ENCODE results near the gene ADCY4.
"Not testable (repeated sequence)": the region's sequence is repeated elsewhere in the genome, so short reads cannot be mapped to it uniquely, and the experiment has no call there.

Gene ADCY4

DNA sequence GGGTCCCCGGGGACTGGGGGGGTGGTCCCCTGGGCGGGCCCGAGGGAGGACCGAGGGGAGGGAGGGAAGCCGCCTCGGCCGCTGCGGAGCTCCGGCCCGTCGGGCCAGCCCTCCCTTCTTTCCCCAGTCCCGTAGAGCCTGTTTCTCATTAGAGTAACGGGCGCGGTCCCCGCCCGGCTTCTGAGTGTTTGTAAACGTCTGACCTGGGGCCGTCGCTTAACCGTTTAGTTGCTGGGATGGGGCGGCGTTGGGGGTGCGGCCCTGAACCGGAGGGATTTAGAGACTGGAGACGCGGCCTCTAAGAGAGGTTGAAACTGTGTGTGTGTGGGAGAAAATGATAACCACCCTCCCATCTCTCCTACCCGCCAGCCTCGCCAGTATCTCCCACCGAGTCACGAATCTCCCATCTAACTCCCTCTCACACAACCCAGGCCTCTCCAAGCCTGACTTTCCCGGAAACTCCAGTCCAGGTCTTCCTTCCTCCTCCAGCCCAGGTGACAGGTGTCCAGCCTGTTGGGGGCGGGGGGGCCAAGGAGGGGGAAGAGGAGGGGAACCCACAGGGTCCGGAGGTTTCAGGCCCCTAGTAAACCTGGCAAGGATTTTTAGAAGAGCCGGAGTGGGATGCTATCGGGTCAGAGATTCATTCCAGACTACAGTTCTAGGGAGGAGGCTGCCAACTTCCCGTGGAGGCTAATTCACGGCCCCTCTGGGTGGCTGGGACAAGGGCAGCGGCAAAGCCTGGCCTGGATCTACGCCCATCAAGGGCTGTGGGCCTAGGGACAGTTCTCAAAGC lies 32.0 kb upstream of the ADCY4 start:
- peak; percentile 89 for DNase-seq (ENCODE audit: low read depth)

DNA sequence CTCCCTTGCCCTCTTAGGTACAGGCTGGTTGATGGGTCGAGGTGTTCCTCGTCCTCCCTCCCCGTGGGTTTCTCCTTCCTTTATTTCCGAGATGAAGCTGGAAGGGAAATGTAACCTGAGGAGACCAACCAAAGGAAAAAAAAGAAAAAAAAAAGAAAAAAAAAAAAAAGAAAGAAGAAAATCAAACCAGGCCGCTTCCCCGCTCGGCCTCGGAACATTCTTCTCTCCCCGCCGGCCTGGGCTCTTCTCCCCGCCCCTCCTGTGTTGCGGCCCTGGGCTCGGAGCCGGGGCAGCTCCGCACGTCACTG lies 31.5 kb upstream of the ADCY4 start:
- no peak for DNase-seq (ENCODE audit: low read depth)

DNA sequence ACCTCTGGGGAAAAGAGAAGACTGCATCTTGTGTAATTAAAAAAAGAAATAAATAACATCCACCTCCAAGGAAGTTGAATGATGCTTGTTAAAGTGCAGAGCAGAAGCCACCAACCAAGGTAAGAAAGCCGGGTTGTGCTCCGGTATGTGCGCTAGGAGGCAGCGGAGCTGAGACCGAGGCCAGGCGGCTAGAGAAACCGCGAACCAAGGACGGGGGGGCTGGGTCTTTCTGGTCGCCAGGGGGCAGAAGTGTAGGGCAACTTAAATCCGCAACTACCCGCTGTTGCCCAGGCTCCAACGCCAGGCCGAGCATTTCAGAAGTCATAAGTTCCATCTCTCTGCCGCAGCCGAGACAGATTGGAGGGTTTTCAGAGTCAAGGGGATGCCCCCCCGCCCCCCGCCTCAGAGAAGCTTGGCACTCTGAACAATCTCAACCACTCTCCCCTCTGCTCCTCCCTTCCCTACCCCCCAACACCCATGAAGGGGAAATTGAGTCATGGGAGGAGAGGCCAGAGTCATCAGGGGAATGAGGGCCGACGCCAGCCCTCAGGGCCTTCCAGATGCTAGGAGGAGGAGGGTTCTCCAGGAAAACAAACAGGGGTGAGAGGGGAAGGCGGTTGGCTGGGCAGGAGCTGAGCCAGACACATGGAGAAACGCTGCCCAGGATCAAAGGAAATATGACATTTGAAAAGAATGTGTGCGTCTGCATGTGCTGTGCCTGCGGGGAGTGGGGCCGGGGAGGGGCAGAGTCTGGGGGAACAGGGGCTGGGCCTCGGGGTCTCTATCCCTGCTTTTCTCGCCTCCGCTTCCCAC lies 30.9 kb upstream of the ADCY4 start:
- DNase-seq (ENCODE audit: low read depth), result peak; percentile 91

DNA sequence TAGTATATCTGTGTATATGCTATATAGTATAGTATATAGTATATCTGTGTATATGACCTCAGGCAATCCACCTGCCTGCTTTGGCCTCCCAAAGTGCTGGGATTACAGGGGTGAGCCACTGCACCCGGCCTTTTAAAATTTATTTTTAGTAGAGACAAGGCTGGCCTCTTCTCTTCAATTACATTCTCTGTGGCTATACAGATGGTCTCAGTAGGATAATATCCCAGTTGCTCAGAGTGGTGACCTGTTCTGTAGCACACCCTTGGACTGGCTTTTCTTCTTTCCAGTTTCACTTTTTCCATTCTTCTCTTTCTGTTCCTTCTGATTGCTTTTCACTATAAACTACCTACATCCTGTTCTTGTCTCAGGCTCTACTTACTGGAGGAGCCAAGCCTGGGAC lies 30.0 kb upstream of the ADCY4 start:
- no peak for DNase-seq (ENCODE audit: low read depth)

DNA sequence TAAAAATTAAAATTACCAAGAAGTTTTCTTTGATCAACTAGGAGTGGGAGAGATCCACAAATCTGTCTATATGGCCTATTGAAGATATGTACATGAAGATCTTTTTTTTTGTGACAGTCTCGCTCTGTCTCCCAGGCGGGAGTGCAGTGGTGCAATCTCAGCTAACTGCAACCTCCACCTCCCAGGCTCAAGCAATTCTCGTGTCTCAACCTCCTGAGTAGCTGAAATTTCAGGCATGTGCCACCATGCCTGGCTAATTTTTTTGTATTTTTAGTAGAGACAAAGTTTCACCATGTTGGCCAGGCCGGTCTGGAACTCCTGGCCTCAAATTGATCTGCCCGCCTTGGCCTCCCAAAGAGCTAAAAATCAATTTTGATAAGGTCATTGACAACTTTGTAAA lies 28.5 kb upstream of the ADCY4 start:
- no peak for DNase-seq (ENCODE audit: low read depth)

DNA sequence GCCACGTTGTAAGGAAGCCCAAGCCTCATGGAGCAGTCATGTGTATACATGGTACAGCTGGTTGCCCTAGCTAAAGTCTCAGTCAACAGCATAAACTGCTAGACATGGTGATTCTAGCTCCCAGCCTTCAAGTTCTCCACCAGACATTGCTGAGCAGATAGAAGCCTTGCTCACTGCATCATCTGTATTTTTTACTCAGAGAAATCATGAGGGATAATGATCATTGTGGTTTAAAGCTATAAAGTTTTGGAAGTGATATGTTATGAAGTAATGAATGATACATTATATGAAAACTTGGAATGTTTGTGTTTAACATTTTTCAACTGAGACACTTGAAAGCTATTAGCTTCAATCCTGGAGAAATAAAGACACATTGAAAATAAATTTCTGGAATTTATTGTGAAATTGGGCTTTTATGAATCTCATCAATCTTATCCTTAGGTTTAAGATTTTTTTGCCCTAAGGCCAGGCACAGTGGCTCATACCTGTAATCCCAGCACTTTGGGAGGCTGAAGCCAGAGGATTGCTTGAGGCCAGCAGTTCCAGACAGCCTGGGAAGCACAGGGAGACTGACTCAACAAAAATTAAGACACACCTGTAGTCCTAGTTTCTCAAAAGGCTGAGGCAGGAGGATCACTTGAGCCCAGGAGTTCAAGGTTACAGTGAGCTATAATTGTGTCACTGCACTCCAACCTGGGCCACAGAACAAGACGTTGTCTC lies 27.5 kb upstream of the ADCY4 start:
- no peak for DNase-seq (ENCODE audit: low read depth)

DNA sequence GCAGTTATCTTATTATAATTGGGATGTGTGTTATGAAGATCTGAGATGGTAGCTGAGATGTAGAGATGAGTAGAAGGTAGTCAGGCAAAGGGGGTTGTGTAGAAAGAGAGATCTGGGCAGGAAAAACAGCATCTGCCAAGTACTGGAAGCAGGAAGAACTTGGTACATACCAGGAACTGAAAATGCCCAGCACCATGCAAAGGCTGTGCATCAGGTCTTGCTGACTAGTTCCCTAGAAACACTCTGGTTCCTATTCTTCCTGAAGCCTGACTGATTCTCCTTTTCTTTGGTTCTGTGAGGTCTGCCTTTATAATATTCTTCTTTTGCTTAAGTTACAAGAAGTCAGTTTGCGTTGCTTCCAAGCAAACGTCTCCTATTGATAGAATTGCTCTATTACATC lies 26.5 kb upstream of the ADCY4 start:
- no peak for DNase-seq (ENCODE audit: low read depth)

DNA sequence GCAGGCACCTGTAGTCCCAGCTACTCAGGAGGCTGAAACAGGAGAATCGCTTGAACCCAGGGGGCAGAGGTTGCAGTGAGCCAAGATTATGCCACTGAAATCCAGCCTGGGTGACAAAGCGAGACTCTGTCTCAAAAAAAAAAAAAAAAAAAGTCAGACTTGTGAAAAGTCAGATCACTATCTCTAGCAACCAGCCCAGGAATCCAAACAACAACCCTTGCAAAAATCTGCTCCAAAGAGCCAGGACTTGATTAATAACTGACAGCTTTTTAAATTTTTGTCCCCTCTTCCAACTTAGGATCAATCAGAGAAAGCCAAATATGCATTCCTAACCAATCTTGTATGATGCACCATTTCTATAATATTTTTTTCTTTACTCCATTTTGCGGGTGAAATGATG lies 25.4 kb upstream of the ADCY4 start:
- DNase-seq (ENCODE audit: low read depth), result no peak

DNA sequence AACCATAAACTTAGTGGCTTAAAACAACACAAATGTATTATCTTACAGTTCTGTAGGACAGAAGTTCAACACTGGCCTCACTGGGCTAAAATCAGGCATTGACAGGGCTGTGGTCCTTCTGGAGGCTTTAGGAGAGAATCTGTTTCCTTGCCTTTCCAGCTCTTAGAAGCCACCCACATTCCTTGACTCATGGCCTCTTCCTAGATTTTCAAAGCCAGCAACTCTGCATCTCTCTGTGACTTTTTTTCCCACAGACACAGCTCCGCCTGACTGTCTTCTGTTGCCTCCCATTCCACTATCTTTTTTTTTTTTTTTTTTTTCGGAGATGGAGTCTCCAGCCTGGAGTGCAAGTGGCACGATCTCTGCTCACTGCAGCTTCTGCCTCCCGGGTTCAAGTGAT lies 21.3 kb upstream of the ADCY4 start:
- no peak for DNase-seq (ENCODE audit: low read depth)

DNA sequence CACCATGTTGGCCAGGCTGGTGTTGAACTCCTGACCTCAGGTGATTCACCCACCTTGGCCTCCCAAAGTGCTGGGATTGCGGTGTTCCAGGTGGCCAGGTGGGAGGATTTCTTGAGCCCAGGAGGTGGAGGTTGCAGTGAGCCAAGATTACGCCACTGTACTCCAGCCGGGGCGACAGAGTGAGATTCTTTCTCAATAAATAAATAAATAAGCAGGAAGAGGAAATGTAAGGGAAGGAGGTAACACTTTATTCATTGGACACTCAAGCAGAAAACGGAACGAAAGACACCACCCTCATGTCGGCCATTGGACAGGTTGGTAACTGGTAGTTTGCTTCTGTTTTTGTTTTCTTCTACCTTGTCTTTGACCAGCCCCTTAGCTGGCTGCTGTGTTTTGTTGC lies 20.1 kb upstream of the ADCY4 start:
- DNase-seq (ENCODE audit: low read depth), result no peak

DNA sequence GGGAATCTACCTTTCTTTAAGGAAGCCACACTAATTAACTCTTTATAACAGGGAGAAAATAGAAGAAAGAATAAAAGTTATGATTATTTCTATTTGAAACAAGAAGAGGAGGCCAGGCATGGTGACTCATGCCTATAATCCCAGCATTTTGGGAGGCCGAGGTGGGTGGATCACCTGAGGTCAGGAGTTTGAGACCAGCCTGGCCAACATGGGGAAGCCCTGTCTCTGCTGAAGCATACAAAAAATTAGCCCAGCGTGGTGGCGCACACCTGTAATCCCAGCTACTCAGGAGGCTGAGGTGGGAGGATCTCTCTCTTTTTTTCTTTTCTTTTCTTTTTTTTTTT lies 19.6 kb upstream of the ADCY4 start:
- DNase-seq (ENCODE audit: low read depth), result not testable (repeated sequence)

DNA sequence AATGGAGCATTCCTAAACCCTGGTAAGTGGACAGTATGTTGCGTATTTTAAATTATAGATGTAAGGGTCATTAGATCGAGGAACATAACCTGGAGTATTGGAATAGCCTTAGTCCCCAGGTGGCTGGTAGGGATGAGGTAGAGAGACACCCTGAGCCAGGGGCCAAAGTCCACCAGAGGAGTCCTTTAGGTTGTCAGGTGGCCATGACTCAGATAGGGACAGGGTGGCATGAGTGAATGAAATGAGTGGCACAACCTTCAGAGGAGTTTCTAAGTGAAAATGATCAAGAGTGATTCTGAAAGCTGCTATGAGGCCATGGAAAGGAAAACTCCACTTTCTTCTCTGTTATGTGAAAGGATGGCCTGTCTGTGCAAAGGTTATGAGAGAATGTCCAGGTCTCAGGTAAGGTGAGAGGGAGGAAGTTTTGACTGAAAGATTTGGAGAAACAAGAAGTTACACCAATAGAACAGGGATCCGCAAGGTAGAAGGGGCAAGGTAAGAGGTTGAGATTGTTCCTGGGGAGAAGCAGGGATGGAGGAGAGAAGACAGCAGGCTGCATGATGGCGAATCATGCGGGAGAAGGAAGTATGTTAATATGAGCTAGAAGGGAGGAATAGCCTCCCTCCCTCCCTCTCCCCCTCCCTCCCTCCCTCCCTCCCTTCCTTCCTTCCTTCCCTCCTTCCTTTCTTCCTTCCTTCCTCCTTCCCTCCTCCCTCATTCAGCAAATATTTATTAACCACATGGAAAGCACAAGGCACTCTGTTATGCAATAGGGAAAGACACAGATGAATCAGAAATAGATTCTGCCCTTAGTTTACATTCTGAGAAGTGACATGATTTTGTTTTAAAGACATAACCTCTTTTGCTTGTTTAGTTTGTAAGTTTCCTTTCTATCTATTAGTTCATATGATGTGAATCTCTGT lies 18.9 kb upstream of the ADCY4 start:
- peak; percentile 77 for DNase-seq (ENCODE audit: low read depth)

DNA sequence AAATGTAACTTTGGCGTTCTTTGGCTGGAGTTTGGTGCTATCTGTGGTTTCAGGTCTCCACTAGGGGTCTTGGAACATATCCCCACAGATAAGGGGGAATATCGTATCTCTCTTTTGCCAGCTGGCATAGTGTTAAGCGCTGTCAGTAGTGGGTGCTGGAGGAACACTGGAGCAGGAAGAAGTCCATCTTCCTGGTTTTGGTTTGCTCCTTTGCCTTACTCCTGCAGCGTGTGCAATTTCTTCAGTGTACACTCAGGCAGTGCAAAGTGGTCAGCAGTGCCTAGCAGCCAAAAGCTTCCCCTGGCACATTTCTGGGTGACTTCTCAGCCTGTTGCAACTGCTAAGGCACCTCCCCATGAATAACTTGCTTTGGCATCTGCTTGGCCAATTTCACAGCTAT lies 16.6 kb upstream of the ADCY4 start:
- DNase-seq (ENCODE audit: low read depth), result peak; percentile 57

DNA sequence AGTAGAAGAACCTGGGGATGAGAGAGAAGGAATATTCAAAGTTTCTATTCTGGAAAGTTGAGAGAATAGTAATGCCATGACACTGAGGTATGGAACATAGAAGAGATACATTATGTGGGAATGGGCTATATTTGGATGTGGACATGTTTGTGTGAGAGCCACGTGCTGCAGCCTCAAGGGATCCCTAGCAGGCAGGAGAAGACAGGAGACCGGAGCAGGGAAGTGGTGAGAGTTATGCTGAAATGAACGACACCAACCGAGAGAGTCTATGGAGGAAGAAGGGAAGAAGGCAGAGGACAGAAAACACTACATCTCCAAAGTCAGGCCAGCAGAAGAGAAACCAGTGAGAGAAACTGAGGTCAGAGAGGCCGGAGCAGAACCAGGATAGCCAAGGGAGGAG lies 14.9 kb upstream of the ADCY4 start:
- no peak for DNase-seq (ENCODE audit: low read depth)

DNA sequence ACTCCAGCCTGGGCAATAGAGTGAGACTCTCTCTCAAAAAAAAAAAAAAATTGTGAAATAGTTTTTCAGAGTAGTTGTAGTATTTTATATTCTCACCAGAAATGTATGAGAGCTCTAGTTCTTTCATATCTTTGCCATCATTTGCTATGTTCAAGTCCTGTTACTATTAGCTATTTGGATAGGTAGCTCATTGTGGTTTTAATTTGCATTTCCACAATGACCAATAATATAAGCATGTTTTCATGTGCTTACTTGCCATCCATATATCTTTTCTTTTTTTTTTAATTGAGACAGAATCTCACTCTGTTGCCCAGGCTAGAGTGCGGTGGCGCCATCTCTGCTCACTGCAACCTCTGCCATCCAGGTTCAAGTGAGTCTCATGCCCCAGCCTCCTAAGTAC lies 13.3 kb upstream of the ADCY4 start:
- DNase-seq (ENCODE audit: low read depth), result no peak

DNA sequence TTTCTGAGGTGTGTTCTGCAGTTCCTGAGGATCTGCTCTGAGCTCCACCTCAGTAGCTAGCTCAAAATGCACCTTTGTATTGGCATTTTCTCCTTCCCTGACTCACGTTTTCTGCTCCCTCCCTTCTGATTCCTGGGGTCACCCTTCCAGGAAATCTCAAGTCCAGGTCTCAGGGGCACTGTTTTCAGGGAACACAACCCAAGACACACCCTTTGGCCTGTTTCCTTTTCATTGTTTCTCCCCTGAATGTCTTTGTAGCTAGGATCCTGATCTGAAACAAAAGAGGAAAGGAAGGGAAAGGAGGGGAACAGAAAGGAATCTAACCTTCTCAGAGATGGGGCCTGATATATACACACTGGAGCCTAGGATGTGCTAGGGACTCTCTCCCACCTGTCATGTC lies 12.3 kb upstream of the ADCY4 start:
- no peak for DNase-seq (ENCODE audit: low read depth)

DNA sequence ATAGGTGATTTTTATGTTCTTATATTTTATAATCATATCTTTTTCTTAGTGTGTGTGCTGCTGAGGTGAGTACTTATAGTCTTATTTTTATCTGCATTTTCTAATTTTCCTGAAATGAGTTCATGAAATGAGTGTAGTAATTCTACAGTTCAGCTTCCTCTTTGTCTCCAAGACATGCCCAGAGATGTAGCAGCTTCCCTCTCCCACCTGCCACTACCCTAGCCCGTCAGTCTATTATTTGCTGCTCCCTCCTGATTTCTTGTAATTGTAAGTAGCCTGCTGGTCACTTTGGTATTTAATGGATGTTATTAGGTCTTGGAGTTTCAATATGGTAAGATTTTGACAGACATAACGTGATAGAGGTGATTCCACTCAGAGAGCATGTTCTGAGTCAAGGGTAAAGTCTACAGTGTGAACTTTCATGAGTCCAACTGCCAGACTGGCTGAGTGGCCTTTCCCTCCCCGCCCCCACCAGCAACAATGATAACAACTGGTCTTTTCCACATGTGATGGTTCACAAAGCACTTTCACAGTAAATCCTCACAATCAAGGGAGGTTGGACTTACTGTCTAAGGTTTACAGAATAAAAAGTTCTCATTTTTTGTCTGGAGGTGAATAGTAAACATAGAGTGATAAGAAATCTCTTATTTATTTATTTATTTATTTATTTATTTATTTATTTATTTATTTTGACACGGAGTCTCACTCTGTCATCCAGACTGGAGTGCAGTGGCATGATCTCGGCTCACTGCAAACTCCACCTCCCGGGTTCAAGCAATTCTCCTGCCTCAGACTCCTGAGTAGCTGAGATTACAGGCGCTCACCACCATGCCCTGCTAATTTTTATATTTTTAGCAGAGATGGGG lies 9.2 kb upstream of the ADCY4 start:
- DNase-seq (ENCODE audit: low read depth), result peak; percentile 23

DNA sequence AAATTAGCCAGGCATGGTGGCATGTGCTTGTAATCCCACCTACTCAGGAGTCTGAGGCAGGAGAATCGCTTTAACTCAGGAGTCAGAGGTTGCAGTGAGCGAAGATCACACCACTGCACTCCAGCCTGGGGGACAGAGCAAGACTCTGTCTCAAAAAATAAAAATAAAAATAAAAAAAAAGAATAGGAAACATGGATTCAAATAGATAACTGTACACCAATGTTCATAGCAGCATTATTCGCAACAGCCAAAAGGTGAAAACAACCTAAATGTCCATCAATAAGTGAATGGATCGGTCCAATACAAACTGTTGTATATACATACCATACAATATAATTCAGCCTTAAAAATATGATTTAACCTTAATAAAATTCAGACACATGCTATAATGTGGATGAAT lies 8.0 kb upstream of the ADCY4 start:
- DNase-seq (ENCODE audit: low read depth), result no peak

DNA sequence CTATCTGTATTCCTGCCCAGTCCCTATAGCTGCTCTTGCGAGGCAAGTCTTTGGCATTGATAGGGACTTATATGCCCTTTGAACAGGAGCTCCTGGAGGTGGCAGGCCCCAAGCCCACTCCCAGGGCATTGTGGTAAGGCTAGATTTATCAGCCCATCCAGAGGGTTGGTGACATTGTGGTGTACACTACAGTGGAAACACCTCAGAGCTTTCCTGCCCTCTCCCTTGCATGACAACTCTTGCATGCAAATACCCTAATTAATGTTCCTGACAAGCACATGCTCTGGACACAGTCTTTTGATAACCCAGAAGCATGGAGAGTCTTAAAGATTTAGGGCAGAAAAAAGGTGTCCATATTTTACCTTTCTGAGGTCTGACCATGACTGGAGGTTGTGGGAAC lies 5.7 kb upstream of the ADCY4 start:
- no peak for DNase-seq (ENCODE audit: low read depth)

DNA sequence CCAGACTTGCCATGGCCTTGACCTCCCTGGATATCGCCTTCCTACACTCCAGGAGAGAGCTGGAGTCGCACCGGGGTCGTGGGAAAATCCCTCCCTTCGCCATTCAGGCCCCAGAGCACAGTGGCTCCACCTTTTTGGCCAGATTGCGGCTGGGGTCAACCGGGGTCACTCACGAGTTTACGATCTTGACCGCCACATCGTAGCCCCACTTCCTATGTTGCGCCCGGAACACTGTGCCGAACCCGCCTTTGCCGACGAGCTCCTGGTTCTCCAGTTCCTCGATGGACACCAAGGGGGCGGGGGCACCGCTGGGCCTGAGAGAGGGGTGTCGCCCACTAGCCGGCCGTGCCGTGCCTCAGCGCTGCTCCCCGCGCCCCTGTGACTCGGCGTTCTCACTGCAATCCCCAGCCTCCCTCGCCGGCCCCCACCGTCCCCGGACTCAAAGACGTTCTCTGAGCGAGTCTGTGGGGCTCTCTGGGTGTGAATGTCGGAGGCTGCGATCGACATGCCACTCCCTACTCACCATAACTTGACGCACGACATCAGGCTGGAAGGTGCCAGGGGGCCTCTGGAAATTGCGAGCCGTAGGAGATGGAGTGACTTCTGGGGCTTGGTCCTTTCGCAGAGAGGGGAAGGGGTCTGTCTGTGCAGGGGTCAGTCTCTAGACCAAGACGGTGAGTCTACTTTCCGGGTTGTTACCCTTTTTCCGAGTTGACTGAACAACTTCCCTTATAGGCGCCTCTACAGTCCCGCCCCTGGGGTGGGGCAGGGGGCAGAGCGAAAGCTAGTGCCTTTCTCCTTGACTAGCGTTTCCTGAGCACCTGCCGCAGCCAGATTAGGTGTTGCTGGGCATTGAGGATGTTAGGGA lies 4.6 kb upstream of the ADCY4 start, which contains the start of gene RIPK3:
RIPK3 (minus strand) TSS at position 708 of the 868 bp plus-strand sequence; CDS start at position 543, 165 bp downstream.
- no peak for DNase-seq (ENCODE audit: low read depth)

Measured in amniotic epithelial cell (primary cell).